ENCODE data around the gene CREB5. TPM values are rescaled to one million over a fixed set of nuclear protein-coding genes. Genes with fewer than 3 reads are reported as not detected.

Gene CREB5
- total and polyA plus RNA-seq, 2 of the 8 experiments (the other 6 are each of a cell fraction or from before 2014, with no cell fraction given), result 2.4 to 2.7 TPM

DNA sequence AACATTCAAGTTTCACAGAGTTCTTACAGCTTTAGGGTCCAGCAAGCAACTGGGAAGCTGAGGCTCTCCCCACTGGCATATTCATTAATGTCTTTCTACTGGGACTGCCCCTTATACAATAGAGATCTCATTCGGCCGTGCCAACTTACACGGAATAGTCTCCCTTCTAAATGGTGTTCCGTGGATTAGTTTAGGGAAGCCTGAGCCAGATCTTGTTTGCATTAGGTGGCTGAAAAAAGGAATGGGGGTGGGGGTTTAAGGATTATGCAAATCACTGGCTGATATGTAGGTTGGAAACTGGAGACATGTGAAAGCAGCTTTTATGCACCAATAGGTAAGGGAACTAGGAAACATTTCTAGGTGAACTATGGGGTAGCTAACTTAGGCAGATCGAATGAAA lies 327.5 kb downstream of the CREB5 start:
- no peak overlapping the region for H4K91ac ChIP-seq (replicated peaks; ENCODE audit: insufficient read length, low read length)
- no peak overlapping the region for H3K23ac ChIP-seq (ENCODE audit: insufficient read length)
- no peaks in the 10 kb centered on the region for H4K20me1 ChIP-seq (replicated peaks in 1 of 2; ENCODE audit: control insufficient read depth in 1 of 2, insufficient read depth in 2 of 2, low read length in 2 of 2)
- H3K9ac ChIP-seq (replicated peaks in 1 of 4; ENCODE audit: extremely low read depth in 1 of 4, low read depth in 3 of 4, low read length in 3 of 4), result no peak overlapping the region
- peak overlapping the region in 1 of 4 experiments; percentile 22; a peak in 1 of 8 replicates for H3K4me3 ChIP-seq (ENCODE audit: extremely low read depth in 1 of 4, insufficient read depth in 2 of 4, low read depth in 3 of 4, low read length in 4 of 4)
- H3K4ac ChIP-seq (replicated peaks; ENCODE audit: insufficient read length, low read depth, low read length), result no peak overlapping the region
- no peak overlapping the region for H2AK5ac ChIP-seq (ENCODE audit: low read depth, low read length)
- no peaks in the 10 kb centered on the region for H3K27me3 ChIP-seq (replicated peaks in 1 of 4; ENCODE audit: control insufficient read depth in 3 of 4, extremely low read depth in 1 of 4, insufficient read depth in 3 of 4, low read length in 3 of 4)
- FAIRE-seq (peak; percentile 19), DNase-seq (ENCODE audit: low read depth in 1 of 2, low spot score in 2 of 2) (no peak)
- peak overlapping the region; percentile 52 to 64 for H3K4me2 ChIP-seq (ENCODE audit: insufficient read depth in 1 of 2, low read depth in 2 of 2, low read length in 2 of 2)
- no peak overlapping the region for H2BK20ac ChIP-seq (ENCODE audit: low read length)
- no peaks in the 10 kb centered on the region for H3K9me3 ChIP-seq (ENCODE audit: insufficient read depth in 2 of 2, low read depth in 1 of 2, low read length in 1 of 2)
- H3K36me3 ChIP-seq (ENCODE audit: control insufficient read depth in 2 of 4, insufficient read depth in 4 of 4, low read length in 3 of 4), result no peaks in the 10 kb centered on the region; a peak in 1 of 8 replicates
- H4K5ac ChIP-seq (ENCODE audit: insufficient read length, low read depth, low read length), result no peak overlapping the region
- no peak overlapping the region for H2BK5ac ChIP-seq (ENCODE audit: low read depth, low read length)
- H3K27ac ChIP-seq (ENCODE audit: low read depth, low read length), result no peak overlapping the region
- 63% methylated on average over 5 of the region's 5 CpGs; no CpG with 5 or more reads in 1 of the 2 experiments for WGBS, 2 experiments (ENCODE audit: extremely low coverage in 1 of 2, insufficient coverage in 1 of 2, insufficient read length in 1 of 2, insufficient replicate concordance in 2 of 2, low coverage in 1 of 2, low lambda C conversion rate in 2 of 2, missing lambda C conversion rate in 1 of 2)
- H3K18ac ChIP-seq (ENCODE audit: extremely low read depth, low read length), result no peak overlapping the region
- no peak overlapping the region for H2BK12ac ChIP-seq (ENCODE audit: low read depth, low read length)
- no peak overlapping the region for H2BK15ac ChIP-seq (ENCODE audit: low read length)
- no peak overlapping the region for H4K8ac ChIP-seq (ENCODE audit: extremely low read depth, insufficient read depth, low read length)
- H3K56ac ChIP-seq (replicated peaks; ENCODE audit: insufficient read length, low read depth, low read length), result no peak overlapping the region
- H2BK120ac ChIP-seq (replicated peaks; ENCODE audit: low read depth, low read length), result no peak overlapping the region
- H3K79me1 ChIP-seq (ENCODE audit: low read depth, low read length), result no peaks in the 10 kb centered on the region
- H3K23me2 ChIP-seq (ENCODE audit: low read depth, low read length), result no peaks in the 10 kb centered on the region
- H3K4me1 ChIP-seq (replicated peaks in 1 of 4; ENCODE audit: control insufficient read depth in 3 of 4, insufficient read depth in 4 of 4, low read length in 3 of 4), result peaks cover 3 to 11% (median 6%) of the 10 kb centered on the region in 4 experiments; a peak in 4 of 7 replicates
- no peak for TF ChIP-seq ZNF274 (IDR thresholded peaks at IDR 0.05; ENCODE audit: borderline replicate concordance, extremely low read depth, low read length)
- TF ChIP-seq YY1 (IDR thresholded peaks at IDR 0.05; ENCODE audit: low read depth, low read length), result no peak
- no peak for TF ChIP-seq KDM4A (IDR thresholded peaks at IDR 0.05; ENCODE audit: low read depth, low read length, severe bottlenecking)
- no peak for TF ChIP-seq TAF7 (optimal IDR thresholded peaks at IDR 0.05; ENCODE audit: borderline replicate concordance, low read depth, low read length)
- no peak for TF ChIP-seq CEBPB (IDR thresholded peaks at IDR 0.05; ENCODE audit: low read depth, low read length)
- no peak for TF ChIP-seq KDM1A (IDR thresholded peaks at IDR 0.05; ENCODE audit: borderline replicate concordance, low read length)
- TF ChIP-seq ASH2L (IDR thresholded peaks at IDR 0.05; ENCODE audit: low read length), result no peak
- TF ChIP-seq, protein P1, sequence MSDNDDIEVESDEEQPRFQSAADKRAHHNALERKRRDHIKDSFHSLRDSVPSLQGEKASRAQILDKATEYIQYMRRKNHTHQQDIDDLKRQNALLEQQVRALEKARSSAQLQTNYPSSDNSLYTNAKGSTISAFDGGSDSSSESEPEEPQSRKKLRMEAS (IDR thresholded peaks at IDR 0.05), result no peak
- no peaks in the 10 kb centered on the region for H3K79me2 ChIP-seq (ENCODE audit: control insufficient read depth in 1 of 2, insufficient read depth in 2 of 2, low read length in 2 of 2)
- ChIA-PET POLR2A (ENCODE audit: partially characterized antibody) (no interaction called here), CTCF (ENCODE audit: partially characterized antibody) (interaction anchor here (1.2 to 1.3 kb wide), 2 partner anchors 110 to 348 kb away, joined by 3 read pairs; no protein-coding TSS in a partner anchor)
- H2AFZ ChIP-seq (ENCODE audit: low read length), result peak overlapping the region; percentile 89; the same call in 1 of the 2 replicates
- no peak overlapping the region for H3K14ac ChIP-seq (ENCODE audit: insufficient read length)
